ENCODE results near the gene SCNN1A.
A peak's percentile ranks its signal among the peaks of the same experiment; 100 is the strongest.

- TF ChIP-seq CTCF (conservative IDR thresholded peaks at IDR 0.05; ENCODE audit: low read depth, low read length) = peak; percentile 77
- TF ChIP-seq EZH2phosphoT487 (IDR thresholded peaks at IDR 0.05; ENCODE audit: borderline replicate concordance, low read length) = no peak
- no peak for TF ChIP-seq EZH2 (IDR thresholded peaks at IDR 0.05; ENCODE audit: low read length, unreplicated experiment)
Measured at GRCh38 chr12:6423267-6424007, 48.1 kb upstream of the SCNN1A start.

Data from PC-3 (cell line).